ENCODE data around the gene SAG.
"Not testable (repeated sequence)": the region's sequence is repeated elsewhere in the genome, so short reads cannot be mapped to it uniquely, and the experiment has no call there.

Gene SAG

DNA sequence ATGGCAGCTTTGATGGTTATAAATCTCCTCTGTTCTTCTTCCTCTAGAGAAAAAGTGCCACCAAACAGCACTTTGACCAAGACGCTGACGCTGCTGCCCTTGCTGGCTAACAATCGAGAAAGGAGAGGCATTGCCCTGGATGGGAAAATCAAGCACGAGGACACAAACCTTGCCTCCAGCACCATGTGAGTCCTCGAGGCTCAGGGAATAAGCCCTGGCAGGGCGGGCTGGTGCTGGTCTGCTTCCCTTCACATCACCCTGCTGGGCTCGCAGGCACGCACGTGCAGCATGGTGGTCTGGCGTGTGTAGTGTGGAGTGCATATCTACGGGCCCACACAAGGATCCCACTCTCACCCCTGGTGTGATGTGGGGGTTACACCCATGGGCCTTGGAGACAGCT, 27.3 kb downstream of the SAG start:
- Histone ChIP-seq H3K36me3 (ENCODE audit: control insufficient read depth in 1 of 2, insufficient read depth in 2 of 2, low read length in 2 of 2) (no peaks in the 10 kb centered on the region), H3K4me1 (ENCODE audit: control insufficient read depth in 1 of 2, insufficient read depth in 2 of 2, low read length in 2 of 2) (no peaks in the 10 kb centered on the region), H3K4me3 (ENCODE audit: low read depth in 1 of 2, low read length in 2 of 2) (no peak overlapping the region), H3K27ac (ENCODE audit: low read length) (no peak overlapping the region), H3K27me3 (ENCODE audit: low read depth, low read length) (no peaks in the 10 kb centered on the region), H3K9me3 (ENCODE audit: control insufficient read depth in 1 of 2, low read length in 2 of 2) (no peaks in the 10 kb centered on the region)

- H3K27me3 ChIP-seq (ENCODE audit: low read depth, low read length); H3K27ac ChIP-seq (ENCODE audit: low read length); H3K4me1 ChIP-seq (ENCODE audit: control insufficient read depth in 1 of 2, insufficient read depth in 2 of 2, low read length in 2 of 2); H3K4me3 ChIP-seq (ENCODE audit: low read depth in 1 of 2, low read length in 2 of 2); H3K9me3 ChIP-seq (ENCODE audit: control insufficient read depth in 1 of 2, low read length in 2 of 2); H3K36me3 ChIP-seq (ENCODE audit: control insufficient read depth in 1 of 2, insufficient read depth in 2 of 2, low read length in 2 of 2): not testable (repeated sequence)
Observed at GRCh38 chr2:233336091-233336490, 28.5 kb downstream of the SAG start.

- H3K4me1 ChIP-seq (ENCODE audit: control insufficient read depth in 1 of 2, insufficient read depth in 2 of 2, low read length in 2 of 2), result no peaks in the 10 kb centered on the region
- H3K9me3 ChIP-seq (ENCODE audit: control insufficient read depth in 1 of 2, low read length in 2 of 2), result no peaks in the 10 kb centered on the region
- H3K27ac ChIP-seq (ENCODE audit: low read length), result no peak overlapping the region
- H3K27me3 ChIP-seq (ENCODE audit: low read depth, low read length), result no peaks in the 10 kb centered on the region
- H3K4me3 ChIP-seq (ENCODE audit: low read depth in 1 of 2, low read length in 2 of 2), result no peak overlapping the region
- H3K36me3 ChIP-seq (ENCODE audit: control insufficient read depth in 1 of 2, insufficient read depth in 2 of 2, low read length in 2 of 2), result no peaks in the 10 kb centered on the region
Observed at GRCh38 chr2:233336541-233336940, 28.9 kb downstream of the SAG start.

DNA sequence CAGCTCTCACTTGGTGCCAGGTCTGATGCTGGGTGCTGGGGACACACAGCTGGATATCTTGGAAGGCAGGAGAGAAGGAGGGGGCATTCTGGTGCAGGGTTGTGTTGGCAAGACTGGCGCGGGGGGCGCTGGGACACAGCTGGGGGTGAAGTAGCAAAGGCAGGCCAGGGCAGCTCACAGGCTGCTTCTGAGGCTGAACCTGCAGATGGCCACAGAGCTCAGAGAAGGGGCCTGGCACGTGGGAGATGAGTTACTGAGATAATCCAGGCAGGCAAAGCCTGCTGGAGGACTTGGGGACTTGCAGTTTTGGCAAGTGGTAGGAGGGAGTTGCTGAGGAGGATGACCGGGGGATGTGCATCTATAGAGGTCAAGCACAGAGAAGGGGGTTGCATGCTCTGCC, 30.4 kb downstream of the SAG start:
- Histone ChIP-seq H3K4me3 (ENCODE audit: low read depth in 1 of 2, low read length in 2 of 2) (no peak overlapping the region), H3K4me1 (ENCODE audit: control insufficient read depth in 1 of 2, insufficient read depth in 2 of 2, low read length in 2 of 2) (no peaks in the 10 kb centered on the region), H3K27me3 (ENCODE audit: low read depth, low read length) (no peaks in the 10 kb centered on the region), H3K9me3 (ENCODE audit: control insufficient read depth in 1 of 2, low read length in 2 of 2) (no peaks in the 10 kb centered on the region), H3K27ac (ENCODE audit: low read length) (no peak overlapping the region), H3K36me3 (ENCODE audit: control insufficient read depth in 1 of 2, insufficient read depth in 2 of 2, low read length in 2 of 2) (no peaks in the 10 kb centered on the region)

GRCh38 chr2:233338812-233339368, 31.3 kb downstream of the SAG start:
- Histone ChIP-seq H3K4me1 (ENCODE audit: control insufficient read depth in 1 of 2, insufficient read depth in 2 of 2, low read length in 2 of 2) (no peaks in the 10 kb centered on the region), H3K27ac (ENCODE audit: low read length) (no peak overlapping the region), H3K9me3 (ENCODE audit: control insufficient read depth in 1 of 2, low read length in 2 of 2) (no peaks in the 10 kb centered on the region), H3K36me3 (ENCODE audit: control insufficient read depth in 1 of 2, insufficient read depth in 2 of 2, low read length in 2 of 2) (no peaks in the 10 kb centered on the region), H3K4me3 (ENCODE audit: low read depth in 1 of 2, low read length in 2 of 2) (no peak overlapping the region), H3K27me3 (ENCODE audit: low read depth, low read length) (no peaks in the 10 kb centered on the region)

DNA sequence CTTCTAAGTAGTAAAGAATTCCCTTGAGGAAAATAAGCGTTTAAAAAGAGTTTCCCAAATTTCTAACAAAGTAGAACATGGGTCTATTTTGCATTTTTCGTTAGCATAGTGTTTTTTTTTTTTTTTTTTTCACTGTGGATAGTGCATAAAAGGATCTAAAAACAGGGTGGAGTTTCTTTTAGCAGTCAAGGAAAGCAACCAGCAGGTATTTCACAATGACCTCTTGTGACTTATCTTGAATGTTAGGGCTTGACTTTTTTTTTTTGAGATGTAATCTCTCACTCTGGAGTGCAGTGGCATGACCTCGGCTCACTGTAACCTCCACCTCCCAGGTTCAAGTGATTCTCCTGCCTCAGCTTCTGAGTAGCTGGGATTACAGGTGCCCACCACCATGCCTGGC, 31.8 kb downstream of the SAG start:
- Histone ChIP-seq H3K9me3 (ENCODE audit: control insufficient read depth in 1 of 2, low read length in 2 of 2) (no peaks in the 10 kb centered on the region), H3K36me3 (ENCODE audit: control insufficient read depth in 1 of 2, insufficient read depth in 2 of 2, low read length in 2 of 2) (no peaks in the 10 kb centered on the region), H3K27me3 (ENCODE audit: low read depth, low read length) (no peaks in the 10 kb centered on the region), H3K27ac (ENCODE audit: low read length) (no peak overlapping the region), H3K4me3 (ENCODE audit: low read depth in 1 of 2, low read length in 2 of 2) (no peak overlapping the region), H3K4me1 (ENCODE audit: control insufficient read depth in 1 of 2, insufficient read depth in 2 of 2, low read length in 2 of 2) (no peaks in the 10 kb centered on the region)

DNA sequence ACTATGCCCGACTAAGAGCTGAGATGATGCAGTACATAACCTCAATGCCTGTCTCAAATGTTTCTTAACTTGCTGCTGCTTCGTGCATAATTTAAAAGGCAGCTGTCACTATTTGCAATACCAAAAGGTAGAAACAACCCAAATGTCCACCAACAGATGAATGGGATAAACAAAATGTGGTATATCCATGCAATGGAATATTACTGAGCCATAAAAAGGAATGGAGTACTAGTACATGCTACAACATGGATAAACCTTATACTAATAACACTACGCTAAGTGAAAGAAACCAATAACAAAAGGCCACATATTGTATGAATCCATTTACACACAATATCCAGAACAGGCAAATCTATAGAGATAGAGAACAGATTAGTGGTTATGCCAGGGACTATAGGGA, 33.7 kb downstream of the SAG start:
- no peaks in the 10 kb centered on the region for H3K36me3 ChIP-seq (ENCODE audit: control insufficient read depth in 1 of 2, insufficient read depth in 2 of 2, low read length in 2 of 2)
- H3K27me3 ChIP-seq (ENCODE audit: low read depth, low read length), result no peaks in the 10 kb centered on the region
- H3K9me3 ChIP-seq (ENCODE audit: control insufficient read depth in 1 of 2, low read length in 2 of 2), result no peaks in the 10 kb centered on the region
- H3K4me1 ChIP-seq (ENCODE audit: control insufficient read depth in 1 of 2, insufficient read depth in 2 of 2, low read length in 2 of 2), result no peaks in the 10 kb centered on the region
- H3K4me3 ChIP-seq (ENCODE audit: low read depth in 1 of 2, low read length in 2 of 2), result no peak overlapping the region
- no peak overlapping the region for H3K27ac ChIP-seq (ENCODE audit: low read length)

DNA sequence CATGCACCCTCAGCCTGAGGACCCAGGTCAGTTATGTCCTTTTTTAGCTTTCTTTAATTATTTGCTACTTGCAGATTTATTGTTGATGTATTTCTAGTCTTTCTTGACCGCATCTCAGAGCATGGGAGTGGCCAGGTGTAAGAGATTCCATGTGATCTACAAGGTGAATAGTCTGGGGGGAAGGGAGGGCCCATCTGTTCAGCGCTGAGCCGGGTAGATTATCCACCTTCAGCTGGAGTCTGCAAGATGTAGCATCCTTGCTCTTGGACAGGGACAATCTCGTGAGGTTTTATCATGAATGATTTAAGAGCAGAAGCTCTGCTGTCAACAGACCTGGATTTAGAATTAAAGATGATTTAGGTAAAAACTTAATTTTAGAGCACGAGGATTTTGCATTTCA, 34.7 kb downstream of the SAG start:
- Histone ChIP-seq H3K4me3 (ENCODE audit: low read depth in 1 of 2, low read length in 2 of 2) (no peak overlapping the region), H3K4me1 (ENCODE audit: control insufficient read depth in 1 of 2, insufficient read depth in 2 of 2, low read length in 2 of 2) (no peaks in the 10 kb centered on the region), H3K27ac (ENCODE audit: low read length) (no peak overlapping the region), H3K36me3 (ENCODE audit: control insufficient read depth in 1 of 2, insufficient read depth in 2 of 2, low read length in 2 of 2) (no peaks in the 10 kb centered on the region), H3K27me3 (ENCODE audit: low read depth, low read length) (no peaks in the 10 kb centered on the region), H3K9me3 (ENCODE audit: control insufficient read depth in 1 of 2, low read length in 2 of 2) (no peaks in the 10 kb centered on the region)

- Histone ChIP-seq H3K9me3 (ENCODE audit: control insufficient read depth in 1 of 2, low read length in 2 of 2) (no peaks in the 10 kb centered on the region), H3K4me3 (ENCODE audit: low read depth in 1 of 2, low read length in 2 of 2) (no peak overlapping the region), H3K4me1 (ENCODE audit: control insufficient read depth in 1 of 2, insufficient read depth in 2 of 2, low read length in 2 of 2) (no peaks in the 10 kb centered on the region), H3K36me3 (ENCODE audit: control insufficient read depth in 1 of 2, insufficient read depth in 2 of 2, low read length in 2 of 2) (no peaks in the 10 kb centered on the region), H3K27ac (ENCODE audit: low read length) (no peak overlapping the region), H3K27me3 (ENCODE audit: low read depth, low read length) (no peaks in the 10 kb centered on the region)
Observed at GRCh38 chr2:233343171-233343705, 35.6 kb downstream of the SAG start.

DNA sequence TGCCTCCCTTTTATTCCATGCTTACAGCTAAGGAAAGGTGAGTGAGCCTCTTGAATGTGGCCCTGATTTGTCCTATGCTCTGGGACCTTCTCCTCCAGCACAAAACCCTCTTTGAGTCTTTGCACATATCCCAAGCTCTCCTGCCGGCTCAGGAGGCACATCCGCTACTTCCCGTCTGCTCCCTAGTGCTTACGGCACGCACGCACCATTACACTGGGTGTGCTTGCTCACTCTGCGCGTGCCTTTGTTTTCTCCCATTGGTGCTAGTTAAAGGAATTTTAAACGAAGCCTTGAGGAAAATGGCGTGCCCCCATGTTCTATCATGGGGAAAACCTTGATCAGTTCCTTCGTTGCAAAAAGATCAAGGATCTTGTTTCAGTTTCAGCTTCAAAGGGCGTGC, 38.8 kb downstream of the SAG start:
- H3K27ac ChIP-seq (ENCODE audit: low read length), result no peak overlapping the region

GRCh38 chr2:233346930-233347329, 39.3 kb downstream of the SAG start:
- peaks cover 0 to 4% of the 10 kb centered on the region in 2 donors for H3K4me1 ChIP-seq (ENCODE audit: control insufficient read depth in 1 of 2, insufficient read depth in 2 of 2, low read length in 2 of 2)
- H3K27me3 ChIP-seq (ENCODE audit: low read depth, low read length), result no peaks in the 10 kb centered on the region
- H3K4me3 ChIP-seq (ENCODE audit: low read depth in 1 of 2, low read length in 2 of 2), result no peak overlapping the region
- no peaks in the 10 kb centered on the region for H3K9me3 ChIP-seq (ENCODE audit: control insufficient read depth in 1 of 2, low read length in 2 of 2)
- H3K36me3 ChIP-seq (ENCODE audit: control insufficient read depth in 1 of 2, insufficient read depth in 2 of 2, low read length in 2 of 2), result no peaks in the 10 kb centered on the region
- no peak overlapping the region for H3K27ac ChIP-seq (ENCODE audit: low read length)

More for the DNA sequence above, 38.8 kb downstream of the SAG start:
- H3K4me3 ChIP-seq (ENCODE audit: low read depth in 1 of 2, low read length in 2 of 2), result no peak overlapping the region
- no peaks in the 10 kb centered on the region for H3K36me3 ChIP-seq (ENCODE audit: control insufficient read depth in 1 of 2, insufficient read depth in 2 of 2, low read length in 2 of 2)
- peaks cover 0 to 4% of the 10 kb centered on the region in 2 donors for H3K4me1 ChIP-seq (ENCODE audit: control insufficient read depth in 1 of 2, insufficient read depth in 2 of 2, low read length in 2 of 2)
- no peaks in the 10 kb centered on the region for H3K27me3 ChIP-seq (ENCODE audit: low read depth, low read length)
- no peaks in the 10 kb centered on the region for H3K9me3 ChIP-seq (ENCODE audit: control insufficient read depth in 1 of 2, low read length in 2 of 2)

Measured in muscle layer of duodenum (tissue), 2 donors.